Measurements from ENCODE around the gene AAK1.

DNA sequence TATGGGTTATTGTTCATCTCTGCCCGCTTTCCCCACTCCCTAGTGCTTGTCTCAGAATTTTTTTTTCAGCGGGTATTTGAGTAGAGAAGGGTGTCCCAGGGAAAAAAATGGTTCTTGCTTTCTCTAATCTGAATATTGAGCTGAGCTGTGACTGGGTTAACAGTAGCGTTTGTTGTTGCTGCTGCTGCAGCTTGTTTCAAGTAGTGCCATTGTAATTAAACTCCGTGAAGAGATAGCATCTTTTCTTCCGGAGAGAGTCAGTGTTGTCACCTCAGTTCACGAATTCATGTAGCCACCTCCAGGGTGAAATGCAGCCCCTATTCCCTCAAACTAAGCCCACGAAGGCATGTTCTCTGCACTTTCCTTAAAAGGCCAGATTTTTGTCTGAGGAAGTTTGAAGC is 1.5 kb upstream of the AAK1 start:
- TF ChIP-seq POLR2AphosphoS5 (IDR thresholded peaks at IDR 0.05) (no peak), CTCF (IDR thresholded peaks at IDR 0.05) (no peak), EP300 (IDR thresholded peaks at IDR 0.05) (no peak), POLR2A (IDR thresholded peaks at IDR 0.05) (no peak)

Measured in stomach (tissue), 4 donors.